Activated CD4-positive, CD25-positive, alpha-beta regulatory T cell treated with anti-CD3 and anti-CD28 coated beads, Interleukin-2, amount 50 U/mL, for 72 hours (primary cell): ENCODE measurements around the gene CSTF1.
"Not testable (repeated sequence)": the region's sequence is repeated elsewhere in the genome, so short reads cannot be mapped to it uniquely, and the experiment has no call there.

Experiments used
- DNase-seq: peaks from one replicate; pipeline ENCODE4 v3.0.0; 2021

CSTF1 gene

GRCh38 chr20:56411287-56411686 is 18.8 kb downstream of the CSTF1 start:
- not testable (repeated sequence) for DNase-seq

DNA sequence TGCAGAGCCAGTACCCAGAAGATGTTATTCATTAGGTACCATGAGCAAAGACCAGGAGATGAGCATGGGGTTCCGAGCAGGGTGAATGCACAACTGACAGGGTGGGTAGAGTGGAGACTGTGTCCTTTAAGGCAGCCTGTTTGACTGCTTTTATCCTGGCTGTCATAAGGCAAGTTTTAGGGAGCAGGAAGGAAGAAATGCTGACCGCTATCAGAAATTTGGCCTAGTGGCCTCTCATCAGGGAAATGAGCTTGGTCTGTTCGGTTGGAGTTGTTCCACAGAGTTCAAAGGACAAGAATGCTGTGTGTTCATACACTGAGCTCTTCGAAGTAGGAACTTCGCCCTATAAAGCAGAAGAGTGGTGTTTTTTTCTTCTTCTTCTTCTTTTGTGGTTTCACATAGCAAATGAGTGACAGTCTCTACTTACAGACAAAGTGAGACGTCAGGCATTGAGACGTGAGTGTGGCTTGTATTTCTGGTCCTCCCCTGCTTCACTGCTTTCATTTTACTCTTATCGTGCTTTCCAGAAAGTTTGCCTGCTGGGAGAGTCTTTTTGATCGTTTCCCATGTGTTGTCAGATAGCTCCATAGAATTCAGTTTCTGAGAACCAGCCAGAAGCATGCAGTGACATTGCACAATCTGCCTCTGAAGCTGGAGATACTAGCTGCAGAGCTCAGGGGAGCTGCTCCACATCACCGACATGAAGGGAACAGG is 19.5 kb downstream of the CSTF1 start, which contains the start of gene CASS4:
TSS of gene CASS4 (plus strand) at position 502 of the 714 bp plus-strand sequence. CDS start at position 701, 199 bp downstream.
- DNase-seq, result no peak

- no peak for DNase-seq
These were observed 20.0 kb downstream of the CSTF1 start for GRCh38 chr20:56412473-56412790.

DNA sequence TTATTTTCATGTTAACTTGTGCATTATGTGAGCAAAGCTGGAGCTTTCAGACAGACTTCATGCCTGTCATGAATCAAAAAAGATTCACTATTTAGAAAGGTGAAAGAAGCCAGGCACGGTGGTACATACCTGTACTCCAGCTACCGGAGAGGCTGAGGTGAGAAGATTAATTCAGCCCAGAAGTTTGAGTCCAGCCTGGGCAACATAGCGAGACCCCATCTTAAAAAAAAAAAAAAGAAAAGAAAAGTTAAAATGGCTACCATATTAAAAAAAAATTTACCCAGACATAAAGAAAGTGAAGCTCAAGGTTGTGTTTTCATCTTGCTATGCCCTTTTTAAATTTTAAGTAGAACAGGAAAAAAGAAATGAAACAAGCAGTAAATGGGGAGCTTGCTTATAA is 20.5 kb downstream of the CSTF1 start:
- DNase-seq, result no peak

DNA sequence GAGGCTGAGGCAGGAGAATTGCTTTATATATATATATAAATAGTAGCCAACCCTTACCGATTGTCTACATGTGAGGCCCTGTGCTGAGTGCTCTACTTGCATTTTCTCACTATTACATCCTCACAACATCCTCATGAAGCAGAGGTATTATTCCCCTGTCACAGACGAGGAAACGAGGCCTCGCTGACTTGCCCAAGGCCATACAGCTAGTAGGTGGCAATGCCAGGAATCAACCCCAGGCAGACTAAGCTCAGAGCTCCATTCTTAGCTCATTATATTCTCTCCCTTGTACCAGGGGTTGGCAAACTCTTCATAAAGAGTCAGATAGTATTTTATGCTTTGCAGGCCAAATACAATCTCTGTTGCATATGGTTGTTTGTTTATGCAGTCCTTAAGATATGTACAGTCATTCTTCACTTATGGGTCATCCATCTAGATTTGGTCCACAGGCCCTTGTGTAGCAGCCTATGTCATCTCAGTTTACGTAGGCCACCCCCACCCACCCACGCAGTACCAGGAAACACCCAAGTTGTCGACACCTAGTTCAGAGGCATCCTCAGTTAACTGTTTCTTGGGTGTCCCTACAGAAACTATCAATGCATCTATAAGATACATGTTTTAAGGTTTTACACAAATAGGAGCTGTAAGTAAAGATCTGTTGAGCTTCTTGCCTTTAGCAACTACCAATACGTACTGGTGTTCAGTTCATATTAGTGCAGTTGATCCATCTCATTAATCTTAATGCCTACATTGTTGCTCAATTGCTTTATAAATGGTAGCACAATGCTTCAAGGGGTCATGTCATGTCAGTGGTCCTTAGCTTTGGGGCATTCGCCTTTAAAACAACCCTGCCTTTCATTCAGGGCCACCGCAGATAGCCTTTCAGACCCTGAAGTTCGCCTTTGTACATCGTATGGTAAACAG is 22.7 kb downstream of the CSTF1 start:
- no peak for DNase-seq

DNA sequence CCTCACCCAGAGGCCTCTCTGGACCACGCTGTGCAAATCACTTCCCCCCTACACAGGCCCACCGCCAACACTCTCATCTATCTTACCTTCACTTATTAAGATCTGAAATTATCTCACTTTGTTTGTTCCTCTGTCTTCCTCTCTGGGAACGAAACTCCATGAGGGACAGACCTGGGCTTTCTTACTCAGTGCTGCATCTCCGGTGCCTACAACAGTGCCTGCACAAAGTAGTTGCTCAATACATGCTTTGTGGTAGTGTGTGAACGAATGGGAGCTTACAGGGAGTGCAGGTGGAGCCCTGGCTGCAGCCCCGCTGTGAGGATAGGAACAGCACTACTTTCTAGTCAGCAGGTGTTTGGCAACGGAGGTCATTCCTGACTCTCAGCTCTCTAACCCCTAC is 25.0 kb downstream of the CSTF1 start:
- DNase-seq, result no peak

- DNase-seq, result no peak
These were observed 25.5 kb downstream of the CSTF1 start for GRCh38 chr20:56417911-56418310.

DNA sequence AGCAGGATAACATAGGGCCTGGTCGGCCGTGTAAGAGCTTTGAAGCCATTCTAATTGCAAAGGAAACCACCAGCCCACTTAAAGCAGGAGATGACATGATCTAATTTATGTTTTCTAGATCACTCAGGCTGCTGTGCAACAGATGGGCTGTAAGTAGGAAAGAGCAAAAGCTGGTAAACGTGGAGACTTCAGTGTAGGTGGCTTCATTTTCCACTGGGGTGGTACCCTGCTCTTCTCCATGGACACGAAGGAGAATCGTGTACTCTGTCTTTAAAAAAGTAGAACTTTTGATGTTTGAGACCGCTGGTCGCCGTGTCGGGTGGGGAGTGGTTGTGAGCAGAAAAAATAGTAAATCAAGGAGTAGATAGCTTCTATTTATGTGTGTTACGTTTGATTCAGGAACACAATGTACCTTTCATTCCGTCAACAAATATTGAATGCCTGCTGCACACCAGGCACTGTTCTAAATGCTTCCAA is 26.0 kb downstream of the CSTF1 start:
- DNase-seq, result no peak

DNA sequence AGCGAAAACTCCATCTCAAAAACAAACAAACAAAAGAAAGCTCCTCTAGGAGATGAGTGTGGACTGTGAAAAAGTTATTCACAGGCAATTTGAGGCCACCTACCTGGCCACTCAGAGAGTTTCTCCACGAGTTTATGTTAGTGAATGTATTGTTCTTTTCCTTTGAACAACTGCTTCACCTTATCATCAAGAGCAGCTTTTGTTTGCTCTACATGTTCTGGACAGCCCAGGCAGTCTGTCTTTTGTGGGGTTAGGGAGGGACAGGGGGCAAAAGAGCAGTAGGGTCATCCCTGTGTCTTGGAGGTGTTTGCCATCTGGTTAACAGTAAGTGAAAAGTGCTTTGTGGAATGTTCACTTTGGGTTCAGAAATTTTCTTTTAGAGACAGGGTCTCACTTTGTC is 27.6 kb downstream of the CSTF1 start:
- no peak for DNase-seq

- DNase-seq, result no peak
These were observed 28.7 kb downstream of the CSTF1 start for GRCh38 chr20:56420940-56421688.

GRCh38 chr20:56422076-56422823 is 29.8 kb downstream of the CSTF1 start:
- DNase-seq, result no peak

- no peak for DNase-seq
These were observed 30.4 kb downstream of the CSTF1 start for GRCh38 chr20:56422824-56423189.

GRCh38 chr20:56423211-56423610 is 30.8 kb downstream of the CSTF1 start:
- no peak for DNase-seq

DNA sequence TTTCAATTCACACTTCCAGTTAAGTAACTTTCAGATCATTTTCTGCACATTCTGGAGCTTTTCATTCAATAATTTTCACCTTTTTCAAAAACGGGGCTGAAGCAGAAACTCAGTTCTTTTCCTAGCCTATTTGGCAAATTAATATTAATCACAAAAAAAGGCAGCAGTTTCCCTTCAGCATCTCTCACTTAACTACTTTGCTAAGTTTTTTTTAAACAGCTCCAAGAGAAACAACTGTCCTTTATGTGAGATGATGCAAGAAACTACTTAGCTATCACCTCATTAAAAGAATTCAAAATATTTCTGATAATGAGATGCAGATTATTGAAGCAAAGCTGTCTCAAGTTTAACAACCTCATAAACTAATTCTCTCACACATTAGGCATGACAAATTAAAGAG is 31.4 kb downstream of the CSTF1 start:
- DNase-seq, result no peak

DNA sequence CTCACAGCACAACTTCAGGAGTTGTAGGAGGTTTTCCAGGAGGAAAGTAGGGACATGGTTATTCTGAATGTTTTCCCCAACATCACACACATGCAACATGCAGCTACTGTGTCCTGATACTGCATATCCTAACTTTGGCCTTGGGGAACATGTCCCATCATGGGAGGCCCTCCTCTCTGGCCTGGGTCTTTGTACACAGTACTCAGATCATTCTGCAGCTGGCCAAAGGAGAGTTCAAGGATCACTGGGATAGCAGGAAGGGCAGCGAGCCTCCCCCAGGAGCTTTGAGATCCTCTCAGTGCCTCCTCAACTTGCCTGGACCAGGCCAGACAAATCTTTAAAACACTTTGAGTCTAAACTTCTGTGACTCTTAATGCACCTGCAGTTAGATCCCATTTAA is 32.5 kb downstream of the CSTF1 start:
- DNase-seq, result no peak

DNA sequence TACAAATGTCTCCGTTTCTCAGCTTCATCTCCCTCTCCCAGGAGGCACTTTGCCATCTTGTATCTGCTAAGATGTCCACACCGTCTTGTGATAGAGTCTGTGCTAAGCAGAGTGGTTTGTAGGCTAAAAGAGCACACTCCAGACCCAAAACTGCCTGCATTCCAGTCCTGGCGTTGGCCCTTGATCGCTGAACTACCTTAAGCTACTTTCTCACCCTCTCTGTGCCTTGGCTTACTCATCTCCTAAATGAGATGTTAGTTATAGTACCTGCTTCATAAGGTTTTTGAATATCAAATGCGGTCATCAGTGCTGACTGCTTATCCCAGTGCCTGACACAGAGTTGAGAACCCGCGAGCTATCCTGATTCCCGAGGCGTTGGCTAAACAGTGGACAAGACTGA is 33.6 kb downstream of the CSTF1 start:
- no peak for DNase-seq

DNA sequence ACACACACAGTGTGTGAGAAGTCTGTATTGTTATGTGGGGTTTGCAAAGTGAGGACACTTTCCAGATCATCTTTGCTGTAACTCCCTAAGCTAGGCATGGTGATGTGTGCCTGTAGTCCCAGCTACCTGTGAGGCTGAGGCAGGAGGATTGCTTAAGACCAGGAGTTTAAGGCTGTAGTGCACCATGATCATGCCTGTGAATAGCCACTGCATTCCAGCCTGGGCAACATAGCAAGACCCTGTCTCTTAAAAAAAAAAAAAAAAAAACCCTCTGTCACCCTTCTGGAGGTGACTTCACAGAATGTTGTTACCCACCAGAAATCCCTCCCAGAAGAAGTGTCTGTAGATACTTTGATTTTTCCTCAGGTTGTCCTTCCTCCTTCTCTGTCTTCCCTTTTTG is 34.5 kb downstream of the CSTF1 start:
- DNase-seq, result no peak

DNA sequence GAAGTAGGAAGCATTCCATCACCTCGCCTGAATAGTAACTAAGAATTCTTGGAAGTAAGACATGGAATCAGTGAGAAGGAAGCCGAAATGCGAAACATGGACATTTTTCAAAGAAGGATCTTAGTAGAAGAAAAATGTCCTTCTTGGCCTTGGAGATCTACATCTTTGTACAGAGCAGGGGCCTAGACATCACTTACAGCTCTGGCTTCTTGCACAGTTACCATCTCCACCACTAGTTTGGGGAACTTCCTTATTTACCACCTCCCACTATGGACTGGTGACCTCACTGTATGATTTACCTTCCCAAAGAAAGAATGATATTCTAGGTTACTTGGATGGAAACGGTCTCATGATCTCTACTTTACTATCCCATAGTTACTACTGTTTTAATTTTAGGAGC is 35.4 kb downstream of the CSTF1 start:
- no peak for DNase-seq

GRCh38 chr20:56428410-56428809 is 36.0 kb downstream of the CSTF1 start:
- no peak for DNase-seq

GRCh38 chr20:56428881-56429280 is 36.4 kb downstream of the CSTF1 start:
- DNase-seq, result peak; percentile 7

GRCh38 chr20:56429502-56429901 is 37.1 kb downstream of the CSTF1 start:
- peak; percentile 29 for DNase-seq

GRCh38 chr20:56429941-56430340 is 37.5 kb downstream of the CSTF1 start:
- DNase-seq, result no peak

DNA sequence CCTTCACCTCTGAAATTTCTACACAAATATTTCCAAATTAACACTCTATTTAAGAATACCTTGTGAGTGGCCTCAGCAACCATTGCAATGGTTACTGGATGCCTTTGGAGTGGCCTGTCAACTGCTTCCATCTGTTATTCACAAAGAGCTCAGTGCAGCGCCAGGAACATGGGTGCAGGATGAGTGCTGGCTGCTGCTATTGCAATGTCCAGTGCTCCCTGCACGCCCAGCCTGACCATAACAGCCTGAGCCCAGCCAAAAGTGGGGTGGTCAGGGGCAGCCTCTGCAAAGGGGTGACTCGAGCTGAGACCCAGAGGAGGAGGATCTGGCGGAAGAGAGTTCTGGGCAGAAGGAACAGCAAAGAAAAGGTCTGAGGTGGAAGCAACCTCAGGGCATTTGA is 38.0 kb downstream of the CSTF1 start:
- DNase-seq, result peak; percentile 12
